Endothelial cell of umbilical vein (primary cell): ENCODE measurements around the gene TMEFF1. TPM values are rescaled to one million over a fixed set of nuclear protein-coding genes. Genes with fewer than 3 reads are reported as not detected.

ENCODE experiments used
- BruUV-seq: library from RNA; stranded (reverse); fragments of 400-500 nt; replicated peaks from 2 replicates; lab custom pipeline; 2021; lab: Mats Ljungman, UMichigan
- CTCF ChIA-PET: fragments of 300-600, 350-600 bp; sonication (Branson Sonifier 250); formaldehyde crosslinking; loops from one replicate; lab custom pipeline; 2021; ENCODE audit warnings: antibody characterized with exemption, inconsistent platforms; lab: Charles Lee
- POLR2A ChIA-PET: fragments of 300-600, 350-600 bp; sonication (Branson Sonifier 250); formaldehyde crosslinking; loops from one replicate; lab custom pipeline; 2021; ENCODE audit warnings: antibody characterized with exemption, inconsistent platforms; lab: Charles Lee
- DNase-seq: peaks from one replicate; pipeline ENCODE4 v3.0.0-alpha.2; 2011; ENCODE audit warnings: low read depth, low spot score
- FAIRE-seq: peaks from 2 replicates; lab custom pipeline; 2011; peaks lifted over from hg19 to GRCh38; lab: Jason Lieb, UNC
- H2AFZ ChIP-seq: 2 replicates; pipeline ENCODE4 v1.6.0; 2012; ENCODE audit warnings: low read depth, low read length, control low read depth, inconsistent platforms
- H3K27ac ChIP-seq: 2 replicates; pipeline ENCODE4 v1.5.1; 2011; ENCODE audit warnings: low read depth, mild to moderate bottlenecking, control low read depth, low read length, moderate library complexity; ENCODE audit not compliant: insufficient read depth
- H3K27me3 ChIP-seq, 2 experiments: 2 replicates each; pipeline versions ENCODE4 v1.6.0 to v1.6.1; 2011; ENCODE audit warnings: low read length in 2 of 2, mixed read lengths in 1 of 2; ENCODE audit not compliant: control insufficient read depth in 2 of 2, insufficient read depth in 2 of 2
- H3K36me3 ChIP-seq, 2 experiments: 2 replicates in 1 of 2; 3 replicates in 1 of 2; pipeline ENCODE4 v1.5.1; 2011; ENCODE audit warnings: low read length in 2 of 2, mild to moderate bottlenecking in 1 of 2, moderate library complexity in 1 of 2; ENCODE audit not compliant: control insufficient read depth in 2 of 2, insufficient read depth in 2 of 2; ENCODE audit errors: extremely low read depth in 1 of 2
- H3K4me1 ChIP-seq: 3 replicates; pipeline ENCODE4 v1.5.1; 2011; ENCODE audit warnings: mild to moderate bottlenecking, low read length; ENCODE audit not compliant: control insufficient read depth, insufficient read depth; ENCODE audit errors: extremely low read depth
- H3K4me2 ChIP-seq: 2 replicates; pipeline ENCODE4 v1.6.1; 2011; ENCODE audit warnings: low read length, control low read depth, mixed read lengths; ENCODE audit not compliant: insufficient read depth
- H3K4me3 ChIP-seq, 3 experiments: fragments of 200-600 bp in 1 of 3; sonication (generic), shearing (Covaris generic) in 1 of 3; replicated peaks in 1 of 3; 2 replicates each; pipeline ENCODE4 v1.5.1; 2011 to 2016; ENCODE audit warnings: control low read depth in 3 of 3, low read length in 3 of 3, mild to moderate bottlenecking in 2 of 3, inconsistent platforms in 1 of 3, low read depth in 1 of 3, moderate library complexity in 1 of 3; ENCODE audit not compliant: insufficient read depth in 1 of 3
- H3K79me2 ChIP-seq: 2 replicates; pipeline ENCODE4 v1.6.0; 2012; ENCODE audit warnings: low read length, inconsistent platforms; ENCODE audit not compliant: control insufficient read depth, insufficient read depth
- H3K9ac ChIP-seq: replicated peaks from 2 replicates; pipeline ENCODE3; 2011; ENCODE audit warnings: low read length, control low read depth; ENCODE audit not compliant: insufficient read depth; ENCODE audit errors: extremely low read depth
- H3K9me1 ChIP-seq: replicated peaks from 3 replicates; pipeline ENCODE4 v1.6.0; 2011; ENCODE audit warnings: mild to moderate bottlenecking, low read length; ENCODE audit not compliant: control insufficient read depth, insufficient read depth; ENCODE audit errors: extremely low read depth
- H3K9me3 ChIP-seq: replicated peaks from 2 replicates; pipeline ENCODE4 v1.5.1; 2012; ENCODE audit warnings: low read length, inconsistent platforms; ENCODE audit not compliant: control insufficient read depth, insufficient read depth
- H4K20me1 ChIP-seq: replicated peaks from 2 replicates; pipeline ENCODE3; 2011; ENCODE audit warnings: mild to moderate bottlenecking, low read length; ENCODE audit not compliant: control insufficient read depth, insufficient read depth; ENCODE audit errors: extremely low read depth
- EZH2 ChIP-seq: IDR thresholded peaks from 2 replicates; pipeline ENCODE4 v1.6.1; 2012; ENCODE audit warnings: borderline replicate concordance, low read depth, mild to moderate bottlenecking, moderate library complexity, low read length, inconsistent platforms; ENCODE audit not compliant: severe bottlenecking
- FOS ChIP-seq: IDR thresholded peaks from 2 replicates; pipeline ENCODE4 v1.6.1; 2011; ENCODE audit warnings: mild to moderate bottlenecking, low read length, moderate library complexity, borderline replicate concordance; ENCODE audit not compliant: insufficient read depth
- GATA2 ChIP-seq: IDR thresholded peaks from 2 replicates; pipeline ENCODE4 v1.7.0; 2011; ENCODE audit warnings: low read depth, mild to moderate bottlenecking, moderate library complexity, mixed read lengths, low read length; ENCODE audit not compliant: insufficient read length, insufficient read depth
- JUN ChIP-seq: IDR thresholded peaks from 2 replicates; pipeline ENCODE4 v1.6.1; 2011; ENCODE audit warnings: borderline replicate concordance, low read depth; ENCODE audit not compliant: insufficient read length, insufficient read depth
- MAX ChIP-seq: IDR thresholded peaks from 2 replicates; pipeline ENCODE4 v1.6.1; 2011; ENCODE audit not compliant: insufficient read depth, insufficient read length
- MYC ChIP-seq: IDR thresholded peaks from one replicate; pipeline ENCODE4 v1.6.1; 2011; ENCODE audit warnings: mild to moderate bottlenecking, low read depth, low read length
- POLR2A ChIP-seq: IDR thresholded peaks from 2 replicates; pipeline ENCODE4 v1.6.1; 2012; ENCODE audit warnings: low read depth, mild to moderate bottlenecking, control low read depth, low read length
- POLR2AphosphoS5 ChIP-seq: IDR thresholded peaks from 2 replicates; pipeline ENCODE4 v1.6.1; 2012; ENCODE audit warnings: low read depth, mild to moderate bottlenecking, control low read depth, low read length, moderate library complexity; ENCODE audit not compliant: insufficient read depth
- dilution Hi-C: fragments of 300-500 bp; cut with MboI; formaldehyde crosslinking; loops from one replicate; pipeline ENCODE4 v1.15.0; 2019; ENCODE audit warnings: low sequenced_read_pairs; ENCODE audit not compliant: extremely low pct_ligation_motif_present
- intact Hi-C: fragments of 100-400 bp; cut with micrococcal nuclease; formaldehyde crosslinking; loops from one replicate; pipeline ENCODE4 v1.10.0; 2022
- polyA plus RNA-seq, 4 experiments: library from polyadenylated mRNA; depleted of rRNA in 3 of 4; stranded (reverse) in 3 of 4; unstranded in 1 of 4; fragments of >200 nt; gene quantifications; 2 replicates each; pipeline versions ENCODE4 v1.2.1 to v1.2.3, GENCODE V29; 2011 to 2012; ENCODE audit warnings: missing spikeins in 1 of 4
- total RNA-seq: library from RNA; stranded (reverse); gene quantifications from 2 replicates; pipeline ENCODE4 v1.2.3, GENCODE V29; 2021
- TF ChIP-seq, protein P1 (sequence below), 2 donors: IDR thresholded peaks; 1 replicate in 1 of 2; 2 replicates in 1 of 2; pipeline ENCODE4 v1.5.1; 2011; ENCODE audit warnings: low read length in 2 of 2, mild to moderate bottlenecking in 2 of 2, moderate library complexity in 2 of 2, control low read depth in 1 of 2, inconsistent platforms in 1 of 2, low read depth in 1 of 2; ENCODE audit not compliant: insufficient read depth in 1 of 2; ENCODE audit errors: extremely low read depth in 1 of 2

TMEFF1 gene
- total and polyA plus RNA-seq, 2 donors (not counting 3 experiments of a cell fraction or from before 2014, with no cell fraction given) = 3.0 to 14.6 TPM

DNA sequence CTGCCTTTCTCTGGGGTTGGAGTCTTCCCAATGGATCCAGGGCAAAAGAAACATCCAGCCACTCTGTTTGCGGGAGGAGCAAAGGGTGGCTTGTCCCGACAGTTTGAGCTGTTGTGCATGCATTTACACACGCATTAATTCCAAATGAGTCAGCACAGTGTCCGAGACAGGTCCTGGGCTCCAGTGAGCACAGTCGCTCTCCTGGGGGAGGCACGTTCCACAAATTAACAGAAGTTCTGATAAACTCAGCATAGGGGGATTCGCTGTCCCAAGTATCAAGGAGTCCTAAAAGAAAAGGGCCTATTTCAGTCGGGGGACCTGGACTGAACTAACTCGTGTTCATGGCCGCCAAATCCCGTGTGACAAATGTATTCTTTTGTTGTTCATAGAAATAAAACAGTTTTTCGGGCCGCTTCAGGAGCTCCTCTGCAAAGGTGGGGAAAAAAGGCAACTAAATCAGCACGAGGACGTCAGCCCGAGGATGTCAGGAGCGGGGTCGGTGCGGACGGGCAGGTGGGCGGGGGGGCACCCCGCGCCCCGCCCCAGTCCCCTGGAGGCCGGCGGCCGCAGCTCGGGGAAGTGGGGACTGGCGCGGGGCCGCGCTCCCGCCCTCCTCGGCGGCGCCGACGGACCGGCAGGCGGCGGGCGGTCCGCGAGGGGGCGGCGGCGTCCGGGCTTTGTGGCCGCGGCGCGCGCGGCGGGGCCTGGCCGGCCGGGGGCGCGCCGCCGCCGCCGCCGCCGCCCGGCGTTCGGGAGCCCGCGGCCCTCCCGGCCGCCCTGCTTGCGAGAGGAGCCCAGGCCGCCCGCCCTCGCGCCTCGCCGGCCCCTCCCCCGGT, 46.2 kb upstream of the TMEFF1 start, which contains the start of gene MSANTD3:
MSANTD3 (plus strand) TSS at position 614 of the 836 bp plus-strand sequence. CDS start 14,796 bp downstream, outside the sequence.
- Histone ChIP-seq H3K4me2 (peak within 1 kb of the TSS; percentile 94), H3K9me3 (no peaks in the 10 kb centered on the region), H3K36me3 (no peaks in the 10 kb centered on the region), H3K9me1 (no peaks in the 10 kb centered on the region), H3K9ac (peak within 1 kb of the TSS; percentile 95), H3K4me1 (peaks cover 36% of the 10 kb centered on the region), H3K79me2 (peaks cover 37% of the 10 kb centered on the region), H3K27me3 (no peaks in the 10 kb centered on the region), H4K20me1 (no peaks in the 10 kb centered on the region), H3K27ac (peak within 1 kb of the TSS; percentile 98), H2AFZ (peak within 1 kb of the TSS; percentile 48), H3K4me3 (peak within 1 kb of the TSS; percentile 91 to 96 (median 94))
- ChIA-PET CTCF (interaction anchor here (0.5 to 1.9 kb wide), 14 partner anchors 10 to 517 kb away, joined by 3 to 8 read pairs (median 4); partner anchors contain the start of gene TEX10), POLR2A (interaction anchor here (0.6 to 1.8 kb wide), 4 partner anchors 15 to 168 kb away, joined by 3 to 8 read pairs (median 3); partner anchors contain the start of gene TEX10)
- peak; percentile 84 for DNase-seq
- intact Hi-C loops = loop anchor here (1.0 to 5.0 kb wide), 4 partner anchors 15 to 972 kb away; partner anchors contain the start of genes ERP44, INVS, MRPL50 and ZNF189
- dilution Hi-C loops = loop anchor here (25.0 kb wide), 1 partner anchor 89 kb away; no protein-coding TSS in a partner anchor
- FAIRE-seq = peak; percentile 59
- TF ChIP-seq POLR2A (peak; percentile 59), FOS (peak; percentile 76), JUN (peak; percentile 25), POLR2AphosphoS5 (peak; percentile 64), GATA2 (no peak), MYC (no peak), MAX (no peak), EZH2 (no peak)
- TF ChIP-seq, protein P1, sequence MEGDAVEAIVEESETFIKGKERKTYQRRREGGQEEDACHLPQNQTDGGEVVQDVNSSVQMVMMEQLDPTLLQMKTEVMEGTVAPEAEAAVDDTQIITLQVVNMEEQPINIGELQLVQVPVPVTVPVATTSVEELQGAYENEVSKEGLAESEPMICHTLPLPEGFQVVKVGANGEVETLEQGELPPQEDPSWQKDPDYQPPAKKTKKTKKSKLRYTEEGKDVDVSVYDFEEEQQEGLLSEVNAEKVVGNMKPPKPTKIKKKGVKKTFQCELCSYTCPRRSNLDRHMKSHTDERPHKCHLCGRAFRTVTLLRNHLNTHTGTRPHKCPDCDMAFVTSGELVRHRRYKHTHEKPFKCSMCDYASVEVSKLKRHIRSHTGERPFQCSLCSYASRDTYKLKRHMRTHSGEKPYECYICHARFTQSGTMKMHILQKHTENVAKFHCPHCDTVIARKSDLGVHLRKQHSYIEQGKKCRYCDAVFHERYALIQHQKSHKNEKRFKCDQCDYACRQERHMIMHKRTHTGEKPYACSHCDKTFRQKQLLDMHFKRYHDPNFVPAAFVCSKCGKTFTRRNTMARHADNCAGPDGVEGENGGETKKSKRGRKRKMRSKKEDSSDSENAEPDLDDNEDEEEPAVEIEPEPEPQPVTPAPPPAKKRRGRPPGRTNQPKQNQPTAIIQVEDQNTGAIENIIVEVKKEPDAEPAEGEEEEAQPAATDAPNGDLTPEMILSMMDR (IDR thresholded peaks at IDR 0.05; ENCODE audit: extremely low read depth in 1 of 2, insufficient read depth in 1 of 2, low read depth in 1 of 2, low read length in 2 of 2) = no peak
- TSS peak; percentile 23 for BruUV-seq
